Neural crest cell (in vitro differentiated cells): ENCODE results near the gene ATP10D. TPM values are rescaled to one million over a fixed set of nuclear protein-coding genes. Genes with fewer than 3 reads are reported as not detected.
"Not testable (repeated sequence)": the region's sequence is repeated elsewhere in the genome, so short reads cannot be mapped to it uniquely, and the experiment has no call there.

Experiments
- DNase-seq: peaks from one replicate; pipeline ENCODE4 v3.0.0; 2021; ENCODE audit warnings: low read depth, mixed read lengths, low spot score
- H3K27ac Mint-ChIP-seq: one replicate; pipeline ENCODE4 v1.8.0; 2021; ENCODE audit warnings: mild to moderate bottlenecking, mixed read lengths; ENCODE audit not compliant: unreplicated experiment
- H3K27me3 Mint-ChIP-seq: 2 replicates; pipeline ENCODE4 v1.8.0; 2021; ENCODE audit warnings: low read depth, mild to moderate bottlenecking, mixed read lengths
- H3K36me3 Mint-ChIP-seq: 2 replicates; pipeline ENCODE4 v1.8.0; 2021; ENCODE audit warnings: low read depth, mild to moderate bottlenecking, mixed read lengths
- H3K4me1 Mint-ChIP-seq: 2 replicates; pipeline ENCODE4 v1.8.0; 2021; ENCODE audit warnings: mixed read lengths
- H3K4me3 Mint-ChIP-seq: one replicate; pipeline ENCODE4 v1.8.0; 2021; ENCODE audit warnings: mild to moderate bottlenecking, mixed read lengths
- H3K9me3 Mint-ChIP-seq: 2 replicates; pipeline ENCODE4 v1.8.0; 2021; ENCODE audit warnings: mixed read lengths
- CTCF ChIP-seq: fragments of 200-600 bp; sonication (generic); conservative IDR thresholded peaks from 2 replicates; pipeline ENCODE4 v1.5.0; 2021; ENCODE audit warnings: antibody characterized with exemption, mild to moderate bottlenecking
- total RNA-seq: library from RNA; stranded (reverse); gene quantifications from 2 replicates; pipeline ENCODE4 v1.2.1, GENCODE V29; 2021

Gene ATP10D
- total RNA-seq, 1 donor from 2014 or later: 7.9 TPM

- H3K4me1 Mint-ChIP-seq: peaks cover 8% of the 10 kb centered on the region
- DNase-seq: no peak
- no peak overlapping the region for H3K27ac Mint-ChIP-seq
- H3K36me3 Mint-ChIP-seq: peaks cover 10% of the 10 kb centered on the region
- no peaks in the 10 kb centered on the region for H3K27me3 Mint-ChIP-seq
- no peak overlapping the region for H3K4me3 Mint-ChIP-seq
- TF ChIP-seq CTCF: no peak
- H3K9me3 Mint-ChIP-seq: peaks cover 6% of the 10 kb centered on the region
Measured at GRCh38 chr4:47535567-47536147, 50.6 kb downstream of the ATP10D start.

- Mint-ChIP-seq H3K36me3 (peaks cover 6% of the 10 kb centered on the region), H3K9me3 (peaks cover 6% of the 10 kb centered on the region), H3K4me3 (no peak overlapping the region), H3K4me1 (peaks cover 5% of the 10 kb centered on the region), H3K27ac (no peak overlapping the region), H3K27me3 (no peaks in the 10 kb centered on the region)
- DNase-seq: no peak
- TF ChIP-seq CTCF: no peak
Measured at GRCh38 chr4:47536966-47537365, 51.9 kb downstream of the ATP10D start.

DNA sequence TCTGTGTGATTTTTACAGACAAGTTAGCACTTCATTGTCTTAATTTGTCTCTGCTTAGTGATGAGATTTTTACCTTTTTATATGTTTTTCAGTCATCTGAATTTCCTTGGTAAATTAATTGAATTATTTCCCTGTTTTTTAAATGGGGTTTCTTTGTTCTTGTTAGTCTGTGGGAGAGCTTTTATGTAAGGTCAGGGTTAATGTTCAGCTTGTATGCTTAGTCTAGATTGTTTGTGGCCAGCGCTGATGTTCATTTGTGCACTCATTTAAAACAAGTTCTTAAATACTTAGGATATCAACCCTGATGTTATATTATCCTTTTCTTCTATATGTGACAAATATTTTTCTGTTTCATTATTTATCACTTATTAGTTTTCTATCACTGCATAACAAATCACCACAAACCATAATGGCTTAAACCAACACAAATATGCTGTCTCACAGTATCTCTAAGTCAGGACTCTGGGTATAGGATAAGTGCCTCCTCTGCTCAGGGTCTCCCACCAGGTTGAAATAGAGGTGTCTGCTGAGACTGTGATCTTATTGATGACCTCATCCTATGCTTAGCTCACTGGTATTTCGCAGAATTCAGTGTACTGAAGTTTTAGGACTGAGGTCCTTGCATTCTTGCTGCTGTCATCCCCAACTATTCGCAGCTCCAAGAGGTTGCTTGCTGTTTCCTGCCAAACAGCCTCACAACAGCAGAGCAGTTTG, 53.2 kb downstream of the ATP10D start:
- peak overlapping the region; percentile 70 for H3K27ac Mint-ChIP-seq
- no peaks in the 10 kb centered on the region for H3K27me3 Mint-ChIP-seq
- peaks cover 6% of the 10 kb centered on the region for H3K36me3 Mint-ChIP-seq
- no peak for DNase-seq
- no peak overlapping the region for H3K4me3 Mint-ChIP-seq
- peaks cover 5% of the 10 kb centered on the region for H3K4me1 Mint-ChIP-seq
- peaks cover 6% of the 10 kb centered on the region for H3K9me3 Mint-ChIP-seq
- no peak for TF ChIP-seq CTCF

DNA sequence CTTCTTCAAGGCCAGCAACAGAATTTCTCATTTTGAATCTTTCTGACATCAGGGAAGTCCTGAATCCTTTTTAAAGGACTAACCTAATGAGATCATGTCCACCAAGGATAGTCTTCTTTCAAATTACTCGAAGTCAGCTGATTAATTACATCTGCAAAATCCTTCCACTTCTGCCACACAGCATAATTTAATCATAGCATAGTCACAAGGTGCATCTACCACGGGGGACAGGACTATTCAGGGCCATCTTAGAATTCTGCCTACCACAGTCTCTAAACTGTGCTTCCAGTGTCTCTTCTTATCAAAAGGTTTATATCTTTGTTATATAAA, 53.7 kb downstream of the ATP10D start:
- Mint-ChIP-seq H3K27me3 (no peaks in the 10 kb centered on the region), H3K36me3 (peaks cover 6% of the 10 kb centered on the region), H3K4me1 (peaks cover 5% of the 10 kb centered on the region), H3K27ac (no peak overlapping the region), H3K9me3 (peaks cover 6% of the 10 kb centered on the region), H3K4me3 (no peak overlapping the region)
- DNase-seq: no peak
- TF ChIP-seq CTCF: no peak

DNA sequence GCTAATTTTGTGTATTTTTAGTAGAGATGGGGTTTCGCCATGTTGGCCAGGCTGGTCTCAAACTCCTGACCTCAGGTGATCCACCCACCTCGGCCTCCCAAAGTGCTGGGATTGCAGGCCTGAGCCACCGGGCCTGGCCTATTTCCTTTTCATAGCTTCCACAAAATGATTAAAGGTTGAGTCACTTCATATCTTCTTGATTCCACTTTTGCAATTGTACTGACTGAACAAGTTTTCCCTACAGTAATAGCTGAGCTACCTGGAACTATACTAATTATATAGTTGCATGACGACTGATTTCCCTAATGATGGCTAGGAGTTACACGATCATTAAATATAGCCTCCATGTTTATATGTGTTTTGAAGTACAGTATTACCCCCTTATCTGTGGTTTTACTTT, 57.6 kb downstream of the ATP10D start:
- not testable (repeated sequence) for H3K4me1 Mint-ChIP-seq, H3K9me3 Mint-ChIP-seq, H3K4me3 Mint-ChIP-seq, H3K27me3 Mint-ChIP-seq, H3K27ac Mint-ChIP-seq, H3K36me3 Mint-ChIP-seq, DNase-seq

GRCh38 chr4:47543331-47543730, 58.3 kb downstream of the ATP10D start:
- no peak for TF ChIP-seq CTCF
- H3K4me3 Mint-ChIP-seq: no peak overlapping the region
- no peaks in the 10 kb centered on the region for H3K27me3 Mint-ChIP-seq
- no peak overlapping the region for H3K27ac Mint-ChIP-seq
- no peaks in the 10 kb centered on the region for H3K4me1 Mint-ChIP-seq
- peaks cover 5% of the 10 kb centered on the region for H3K9me3 Mint-ChIP-seq
- no peak for DNase-seq
- peaks cover 6% of the 10 kb centered on the region for H3K36me3 Mint-ChIP-seq

DNA sequence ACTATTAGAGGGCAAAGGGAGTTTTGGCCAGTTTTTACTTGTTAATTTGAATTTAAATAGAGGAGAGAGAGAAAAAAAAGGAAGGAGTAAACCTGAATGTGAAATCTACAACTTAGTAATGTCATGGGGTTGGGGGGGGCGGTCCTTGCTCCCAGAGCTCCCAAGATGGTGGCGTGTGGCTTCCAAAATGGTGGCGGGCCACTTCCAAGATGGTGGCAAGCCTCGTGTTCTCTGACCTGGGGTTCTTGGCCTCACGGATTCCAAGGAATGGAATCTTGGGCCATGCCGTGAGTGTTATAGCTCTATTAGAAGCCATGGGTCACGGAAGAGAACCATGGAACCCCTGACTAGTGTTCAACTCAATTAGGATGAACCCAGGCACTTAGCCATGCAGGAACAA, 65.3 kb downstream of the ATP10D start:
- not testable (repeated sequence) for H3K4me1 Mint-ChIP-seq, H3K27ac Mint-ChIP-seq, H3K4me3 Mint-ChIP-seq, DNase-seq, H3K27me3 Mint-ChIP-seq
- Mint-ChIP-seq H3K36me3 (peaks cover 11% of the 10 kb centered on the region), H3K9me3 (peaks cover 11% of the 10 kb centered on the region)
